Occipital lobe (tissue), 2 donors: ENCODE data around the gene VPS13D. TPM values are rescaled to one million over a fixed set of nuclear protein-coding genes. Genes with fewer than 3 reads are reported as not detected.

ENCODE experiments used
- DNase-seq: peaks from one replicate; lab custom pipeline; 2025; lab: John Stamatoyannopoulos, UW
- total RNA-seq: library from RNA; depleted of rRNA; stranded (reverse); fragments of >200 nt; gene quantifications from one replicate; pipeline ENCODE4 v1.2.3, GENCODE V29; 2014

Gene VPS13D
- total RNA-seq, 1 donor from 2014 or later: 42.0 TPM

GRCh38 chr1:12481928-12482327 is 252.1 kb downstream of the VPS13D start:
- no peak for DNase-seq

DNA sequence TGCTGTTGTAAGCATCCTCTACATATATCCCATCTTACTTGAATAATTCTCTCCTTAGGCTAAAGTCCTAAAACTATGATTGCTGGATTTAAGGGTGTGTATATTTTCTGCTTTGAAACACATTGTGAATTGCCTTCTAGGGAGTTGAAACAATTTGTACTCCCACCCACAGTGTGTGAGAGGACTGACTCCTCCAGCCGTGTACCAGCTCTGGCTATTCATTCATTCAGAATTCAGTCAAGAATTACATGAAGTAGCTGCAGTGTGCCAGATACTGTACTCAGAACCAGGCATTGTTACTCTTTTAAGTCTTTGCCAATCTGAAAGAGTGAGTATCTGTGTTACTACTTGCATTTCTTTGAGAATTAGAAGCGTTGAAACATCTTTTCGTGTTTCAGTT is 253.2 kb downstream of the VPS13D start:
- no peak for DNase-seq

DNA sequence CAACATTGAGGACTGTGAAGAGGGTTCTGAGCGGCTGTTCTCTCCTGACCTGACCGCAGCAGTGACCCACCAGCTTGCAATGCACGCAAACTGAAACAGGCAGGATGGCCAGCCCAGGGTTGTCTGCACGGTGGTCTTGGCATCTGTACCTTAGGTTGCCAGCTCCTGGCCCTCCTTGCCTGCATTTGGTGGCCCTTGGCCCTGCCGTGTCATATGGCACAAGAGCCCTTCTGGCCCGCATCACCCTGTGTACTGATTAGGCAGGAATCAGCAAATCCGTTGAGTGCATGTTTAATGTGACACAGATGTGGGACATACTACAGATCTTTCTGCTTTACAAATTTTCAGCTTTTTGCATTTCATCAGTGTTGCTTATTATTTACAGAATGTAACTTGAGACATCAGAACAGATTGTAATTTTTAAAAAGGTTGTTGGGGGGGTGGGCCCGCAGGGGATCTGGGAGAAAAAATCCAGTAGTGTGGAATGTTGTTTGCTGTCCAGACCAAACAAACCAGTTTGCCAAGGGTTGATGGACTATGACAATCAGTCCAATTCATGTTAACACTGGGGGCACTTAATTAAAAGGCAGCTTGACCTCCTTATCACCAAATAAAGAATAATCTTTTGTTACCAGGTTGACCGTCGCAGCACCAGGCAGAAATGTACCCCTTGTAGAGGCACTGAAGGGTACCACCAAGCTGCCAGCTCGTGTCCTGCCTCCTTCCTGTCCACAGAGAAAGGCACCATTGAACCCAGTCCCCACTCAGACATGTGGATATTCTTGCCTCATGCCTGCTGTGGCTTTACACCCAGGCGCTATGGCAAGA is 255.6 kb downstream of the VPS13D start:
- DNase-seq: no peak

GRCh38 chr1:12486059-12486341 is 256.2 kb downstream of the VPS13D start:
- DNase-seq: no peak

DNA sequence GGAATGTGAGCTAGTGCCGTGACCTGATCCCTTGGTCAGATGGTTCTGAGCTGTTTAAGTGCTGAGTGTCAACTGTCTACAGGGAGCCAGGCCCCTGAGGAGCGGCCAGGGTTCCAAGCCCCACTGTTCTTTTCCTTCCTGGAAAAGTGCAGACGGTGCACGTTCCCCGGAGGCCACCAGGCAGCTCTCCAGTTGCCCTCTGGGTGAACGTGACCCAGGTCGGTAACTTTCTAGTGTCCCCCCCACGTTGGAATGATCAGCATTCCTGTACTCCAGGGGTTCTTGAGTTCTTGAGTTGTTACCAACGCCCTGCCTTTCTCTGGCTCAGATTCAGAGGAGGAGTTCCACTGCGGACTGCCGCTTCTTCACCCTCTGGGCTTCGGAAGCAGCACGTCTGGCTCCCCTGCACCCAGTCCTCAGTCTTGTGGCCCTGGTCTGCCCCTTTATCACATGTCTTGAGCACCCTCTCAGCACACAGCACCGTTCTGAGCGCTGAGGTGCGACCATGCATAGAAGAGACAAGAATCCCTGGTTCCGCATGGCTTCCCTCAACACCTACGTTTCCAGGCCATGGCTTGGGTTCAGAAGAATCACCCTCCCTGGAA is 256.7 kb downstream of the VPS13D start:
- DNase-seq: no peak

DNA sequence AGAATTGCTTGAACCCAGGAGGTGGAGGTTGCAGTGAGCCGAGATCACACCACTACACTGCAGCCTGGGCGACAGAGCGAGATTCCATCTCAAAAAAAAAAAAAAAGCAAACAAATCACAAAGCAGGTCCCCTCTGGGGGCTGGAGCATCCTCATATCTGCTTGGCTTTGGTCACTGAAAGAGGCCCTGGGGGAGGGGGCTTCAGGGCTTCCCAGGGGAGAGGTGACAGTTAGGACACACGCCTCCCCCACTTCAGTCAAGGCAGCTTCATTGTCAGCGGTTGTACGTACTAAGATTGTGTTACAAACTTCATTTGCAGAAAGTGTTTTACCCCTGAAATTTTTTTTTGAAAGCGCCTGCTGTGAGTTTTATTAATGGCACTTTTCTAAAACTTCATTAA is 257.7 kb downstream of the VPS13D start:
- DNase-seq: no peak

- DNase-seq: no peak
Measured at GRCh38 chr1:12488666-12489354, 259.0 kb downstream of the VPS13D start.

GRCh38 chr1:12490532-12491142 is 260.8 kb downstream of the VPS13D start:
- no peak for DNase-seq

DNA sequence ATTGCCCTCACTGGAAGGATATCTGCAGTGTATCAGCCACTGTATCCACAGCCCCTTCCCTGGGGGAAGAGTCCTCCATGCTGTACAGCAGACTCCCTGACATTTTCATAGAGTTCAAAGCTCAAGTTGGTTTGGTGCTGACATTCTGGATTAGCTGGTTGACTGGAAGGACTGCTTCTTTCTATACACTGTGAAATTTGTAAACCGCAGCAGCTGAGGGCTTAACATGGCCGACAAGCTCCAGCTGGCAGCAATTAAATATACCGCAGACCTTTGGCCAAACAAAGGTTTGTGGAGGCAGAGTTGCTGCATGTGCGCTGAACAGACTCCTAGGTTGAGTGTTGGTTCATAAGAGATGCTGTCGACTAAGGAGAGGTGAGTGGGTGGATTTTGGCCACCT is 261.8 kb downstream of the VPS13D start:
- DNase-seq: no peak

DNA sequence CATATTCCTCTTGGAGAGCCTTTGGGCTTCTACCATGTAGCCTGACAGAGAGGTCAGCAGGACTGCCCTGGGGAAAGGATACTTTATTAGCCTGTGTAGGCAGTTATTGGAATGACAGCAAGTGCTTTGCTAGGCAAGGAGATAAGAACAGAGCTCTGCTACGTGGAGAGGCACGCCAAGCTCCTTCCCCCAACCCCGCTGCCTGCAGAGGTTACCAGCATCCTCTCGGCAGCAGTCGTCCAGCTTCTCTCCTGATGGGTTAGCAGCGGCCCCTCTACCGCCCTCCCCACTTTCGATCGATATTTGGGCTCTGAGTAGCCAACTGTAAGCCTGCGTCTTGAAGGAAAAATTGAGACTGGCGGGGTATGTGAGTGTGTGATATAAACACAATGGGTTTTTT is 265.9 kb downstream of the VPS13D start:
- DNase-seq: no peak

- no peak for DNase-seq
Measured at GRCh38 chr1:12496154-12496961, 266.5 kb downstream of the VPS13D start.

DNA sequence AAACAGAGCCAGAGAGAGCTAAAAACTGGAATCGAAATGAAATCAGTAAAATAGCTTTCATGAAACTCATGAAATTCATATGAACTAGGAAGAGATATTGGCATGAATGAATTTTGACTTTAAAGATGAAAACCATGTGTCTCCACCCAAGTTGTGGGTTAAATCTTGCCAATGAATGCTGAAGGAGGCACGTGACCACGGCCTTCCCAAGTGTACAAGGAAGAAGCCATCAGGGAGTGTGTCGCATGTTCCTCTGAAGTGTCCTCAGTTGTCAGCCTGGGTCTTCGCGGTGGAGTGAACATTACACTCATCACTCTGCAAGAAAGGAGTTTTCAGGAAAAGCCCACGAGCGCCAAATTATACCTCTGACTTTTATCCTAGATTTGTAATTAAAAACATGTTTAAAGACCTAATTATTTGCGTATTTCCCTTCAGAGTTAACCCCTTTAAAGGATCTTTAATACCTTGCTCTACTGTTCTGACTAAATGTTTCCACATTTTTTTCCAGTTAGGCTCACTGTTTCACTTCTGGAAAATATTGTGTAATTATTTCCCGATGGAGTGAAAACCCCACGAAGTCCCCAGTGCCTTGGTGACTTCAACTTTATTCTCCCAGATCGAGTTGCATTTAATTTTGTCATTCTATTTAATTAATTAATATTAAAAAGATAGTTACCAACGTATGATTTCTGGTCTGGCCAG is 269.9 kb downstream of the VPS13D start:
- no peak for DNase-seq

DNA sequence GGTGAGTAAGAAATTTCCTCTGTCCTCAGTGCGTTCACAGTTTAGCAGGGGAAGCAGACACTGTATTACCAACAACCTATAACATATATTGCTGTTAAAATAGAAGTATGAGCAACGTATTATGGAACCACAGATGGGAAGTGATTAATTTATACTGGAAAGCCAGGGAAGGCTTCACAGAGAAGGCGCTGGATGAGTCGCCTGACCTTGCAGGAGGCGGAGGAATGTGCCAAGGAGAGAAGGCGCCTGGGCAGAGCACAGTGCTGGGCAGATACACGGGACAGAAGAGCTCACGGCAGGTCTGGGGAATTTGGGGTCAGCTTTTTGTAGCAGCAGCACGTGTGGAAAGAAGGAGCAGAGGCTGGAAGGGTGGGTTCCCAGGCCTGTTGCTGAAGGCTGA is 271.8 kb downstream of the VPS13D start:
- no peak for DNase-seq

DNA sequence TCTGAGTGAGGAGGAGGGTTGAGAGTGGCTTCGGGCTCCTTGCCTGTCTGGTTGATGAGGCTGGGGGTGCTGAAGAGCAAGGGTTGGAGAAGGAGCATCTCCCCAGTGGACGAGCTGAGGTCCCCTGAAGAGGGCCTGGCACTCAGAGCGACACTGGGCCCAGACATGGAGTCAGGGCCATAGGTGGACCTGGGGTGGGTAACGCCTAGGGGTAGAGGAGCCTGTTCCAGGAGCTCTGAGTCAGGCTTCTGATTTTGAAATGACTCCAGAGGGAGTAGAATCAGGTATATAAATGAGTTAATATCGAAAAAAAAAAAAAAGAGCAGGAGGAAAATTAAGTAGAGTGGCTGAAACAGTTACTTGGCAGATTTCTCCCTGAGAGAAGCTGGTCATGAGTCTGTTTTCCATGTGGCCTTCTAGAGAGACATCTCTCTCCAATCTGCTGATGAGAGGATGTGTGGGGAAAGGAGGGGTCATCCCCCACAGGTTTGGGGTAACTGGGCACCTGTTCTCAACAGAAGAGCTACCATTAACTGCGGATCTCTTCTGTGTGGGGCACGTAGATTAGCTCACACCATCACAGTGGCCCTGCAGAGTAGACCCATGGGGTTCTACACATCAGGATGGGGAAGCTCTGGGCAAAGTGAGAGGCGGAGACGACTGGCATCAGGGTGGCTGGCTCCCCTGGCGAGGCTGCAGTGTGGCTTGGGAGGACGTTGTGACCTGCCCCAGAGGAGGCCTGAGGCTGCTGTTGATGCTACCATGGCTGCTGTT is 272.7 kb downstream of the VPS13D start:
- DNase-seq: no peak

- no peak for DNase-seq
Measured at GRCh38 chr1:12503709-12504108, 273.9 kb downstream of the VPS13D start.

DNA sequence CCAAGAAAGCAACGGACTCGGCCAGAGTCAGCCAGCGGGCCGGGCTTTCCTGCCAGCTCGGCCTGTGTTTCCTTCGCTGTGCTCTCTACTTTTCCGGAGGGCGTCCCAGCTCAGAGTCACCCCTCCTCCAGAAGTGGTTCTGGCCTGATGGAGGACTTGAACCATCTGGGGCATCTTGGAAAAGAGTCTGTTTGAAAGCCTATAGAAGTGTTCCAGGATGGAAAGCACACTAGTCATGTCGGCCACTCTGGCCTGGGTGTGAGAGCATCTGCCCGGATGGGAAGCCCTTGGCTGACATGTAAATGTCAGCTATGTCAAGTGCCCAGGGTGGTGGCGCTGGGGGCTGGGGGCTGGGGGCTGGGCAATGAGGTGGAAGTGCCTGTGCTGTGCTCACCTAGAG is 274.8 kb downstream of the VPS13D start:
- DNase-seq: no peak

DNA sequence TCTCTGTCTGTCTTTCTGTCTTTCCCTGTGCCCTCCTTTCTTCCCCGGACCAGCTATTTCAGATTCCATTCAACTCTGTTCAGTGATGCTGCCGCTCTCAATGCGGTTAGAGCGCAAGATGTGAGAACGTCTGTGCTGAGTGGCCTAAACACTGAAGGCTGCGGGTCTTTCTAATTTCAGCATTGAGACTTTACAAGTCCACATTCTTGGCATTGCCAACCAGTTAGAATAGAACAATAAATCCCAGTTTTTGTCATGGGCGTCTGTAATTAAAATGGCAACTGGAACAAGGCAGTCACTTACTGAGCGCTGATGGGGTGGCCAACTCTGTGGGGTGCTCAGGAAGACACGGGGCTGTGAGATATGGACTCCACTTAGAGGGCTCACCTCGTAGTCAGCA is 275.4 kb downstream of the VPS13D start:
- DNase-seq: no peak

GRCh38 chr1:12505639-12506280 is 275.9 kb downstream of the VPS13D start:
- DNase-seq: no peak
